BLaER1 treated with 17β-estradiol and CSF1 and Interleukin-3, amounts not matched to agents 10 nM and 100 nM (cell line): ENCODE data around the gene DCPS.

Experiments used
- H3K27ac ChIP-seq, 11 experiments: shearing (Covaris generic); formaldehyde crosslinking; 2 replicates each; pipeline ENCODE4 v1.8.1; 2022
- H3K27me3 ChIP-seq, 11 experiments: shearing (Covaris generic); formaldehyde crosslinking; 2 replicates each; pipeline ENCODE4 v1.8.1; 2022
- H3K36me3 ChIP-seq, 11 experiments: shearing (Covaris generic); formaldehyde crosslinking; 2 replicates each; pipeline ENCODE4 v1.8.1; 2022
- H3K4me1 ChIP-seq, 10 experiments: shearing (Covaris generic); formaldehyde crosslinking; 2 replicates each; pipeline ENCODE4 v1.8.1; 2022
- H3K4me2 ChIP-seq, 11 experiments: shearing (Covaris generic); formaldehyde crosslinking; 2 replicates each; pipeline ENCODE4 v1.8.1; 2022
- H3K4me3 ChIP-seq, 10 experiments: shearing (Covaris generic); formaldehyde crosslinking; 2 replicates each; pipeline ENCODE4 v1.8.1; 2022
- H3K9ac ChIP-seq, 11 experiments: shearing (Covaris generic); formaldehyde crosslinking; 2 replicates each; pipeline ENCODE4 v1.8.1; 2022
- H3K9me3 ChIP-seq, 11 experiments: shearing (Covaris generic); formaldehyde crosslinking; replicated peaks in 1 of 11; 2 replicates each; pipeline ENCODE4 v1.8.1; 2022
- H4K20me1 ChIP-seq, 11 experiments: shearing (Covaris generic); formaldehyde crosslinking; 2 replicates each; pipeline ENCODE4 v1.8.1; 2022
- Cebpa-rat ChIP-seq, 11 experiments: shearing (Covaris generic); IDR thresholded peaks; 2 replicates each; pipeline ENCODE4 v1.8.1; 2022

The DCPS gene

GRCh38 chr11:126312961-126313360 is 9.1 kb downstream of the DCPS start:
- Histone ChIP-seq H3K36me3 (peaks cover 17 to 79% (median 56%) of the 10 kb centered on the region in 11 experiments; a peak in 20 of 22 replicates), H3K9me3 (peaks cover 0 to 9% (median 0%) of the 10 kb centered on the region in 11 experiments; a peak in 2 of 22 replicates), H3K9ac (no peak overlapping the region), H3K4me3 (no peak overlapping the region), H3K27me3 (no peaks in the 10 kb centered on the region), H3K4me1 (peaks cover 19 to 33% (median 31%) of the 10 kb centered on the region in 10 experiments), H3K4me2 (no peak overlapping the region), H3K27ac (no peak overlapping the region), H4K20me1 (peaks cover 0 to 16% (median 8%) of the 10 kb centered on the region in 11 experiments; a peak in 12 of 22 replicates)
- no peak for TF ChIP-seq Cebpa-rat (IDR thresholded peaks at IDR 0.05)

GRCh38 chr11:126313826-126314225 is 10.0 kb downstream of the DCPS start:
- H3K4me1 ChIP-seq, result peaks cover 27 to 42% (median 39%) of the 10 kb centered on the region in 10 experiments
- no peaks in the 10 kb centered on the region for H3K27me3 ChIP-seq
- peaks cover 12 to 70% (median 52%) of the 10 kb centered on the region in 11 experiments; a peak in 20 of 22 replicates for H3K36me3 ChIP-seq
- H4K20me1 ChIP-seq, result peaks cover 1 to 22% (median 9%) of the 10 kb centered on the region in 11 experiments; a peak in 17 of 22 replicates
- peaks cover 0 to 9% (median 0%) of the 10 kb centered on the region in 11 experiments; a peak in 2 of 22 replicates for H3K9me3 ChIP-seq
- no peak overlapping the region for H3K27ac ChIP-seq
- no peak for TF ChIP-seq Cebpa-rat (IDR thresholded peaks at IDR 0.05)
- no peak overlapping the region for H3K9ac ChIP-seq
- no peak overlapping the region for H3K4me3 ChIP-seq
- H3K4me2 ChIP-seq, result no peak overlapping the region

GRCh38 chr11:126317432-126317755 is 13.5 kb downstream of the DCPS start:
- H3K27me3 ChIP-seq, result no peaks in the 10 kb centered on the region
- peak overlapping the region in 7 of 11 experiments; percentile 59 to 78 (median 70); a peak in 11 of 22 replicates for H3K27ac ChIP-seq
- H4K20me1 ChIP-seq, result peaks cover 8 to 28% (median 15%) of the 10 kb centered on the region in 11 experiments; a peak in 19 of 22 replicates
- H3K9ac ChIP-seq, result peak overlapping the region in 8 of 11 experiments; percentile 52 to 73 (median 64); a peak in 13 of 22 replicates
- peaks cover 12 to 41% (median 32%) of the 10 kb centered on the region in 11 experiments; a peak in 20 of 22 replicates for H3K36me3 ChIP-seq
- peaks cover 32 to 50% (median 43%) of the 10 kb centered on the region in 10 experiments for H3K4me1 ChIP-seq
- peaks cover 0 to 9% (median 0%) of the 10 kb centered on the region in 11 experiments; a peak in 2 of 22 replicates for H3K9me3 ChIP-seq
- H3K4me3 ChIP-seq, result no peak overlapping the region
- no peak for TF ChIP-seq Cebpa-rat (IDR thresholded peaks at IDR 0.05)
- peak overlapping the region; percentile 79 to 97 (median 86) for H3K4me2 ChIP-seq

- Histone ChIP-seq H3K9me3 (peaks cover 0 to 9% (median 0%) of the 10 kb centered on the region in 11 experiments; a peak in 2 of 22 replicates), H3K4me3 (peak overlapping the region in 3 of 10 experiments; percentile 6 to 30 (median 11); a peak in 5 of 20 replicates), H3K27me3 (no peaks in the 10 kb centered on the region), H3K9ac (peak overlapping the region in 10 of 11 experiments; percentile 25 to 73 (median 61); a peak in 18 of 22 replicates), H4K20me1 (peaks cover 8 to 28% (median 15%) of the 10 kb centered on the region in 11 experiments; a peak in 19 of 22 replicates), H3K36me3 (peaks cover 12 to 36% (median 27%) of the 10 kb centered on the region in 11 experiments; a peak in 19 of 22 replicates), H3K4me2 (peak overlapping the region; percentile 79 to 97 (median 86)), H3K27ac (peak overlapping the region in 10 of 11 experiments; percentile 4 to 78 (median 68); a peak in 18 of 22 replicates), H3K4me1 (peaks cover 32 to 50% (median 42%) of the 10 kb centered on the region in 10 experiments)
- no peak for TF ChIP-seq Cebpa-rat (IDR thresholded peaks at IDR 0.05)
These were observed 14.1 kb downstream of the DCPS start for GRCh38 chr11:126317756-126318573.

- H4K20me1 ChIP-seq, result peaks cover 8 to 28% (median 15%) of the 10 kb centered on the region in 11 experiments; a peak in 19 of 22 replicates
- H3K9ac ChIP-seq, result peak overlapping the region in 10 of 11 experiments; percentile 25 to 73 (median 61); a peak in 17 of 22 replicates
- peak overlapping the region in 6 of 10 experiments; percentile 7 to 39 (median 24); a peak in 8 of 20 replicates for H3K4me3 ChIP-seq
- peaks cover 6 to 35% (median 24%) of the 10 kb centered on the region in 11 experiments; a peak in 20 of 22 replicates for H3K36me3 ChIP-seq
- peak overlapping the region; percentile 79 to 97 (median 86) for H3K4me2 ChIP-seq
- TF ChIP-seq Cebpa-rat (IDR thresholded peaks at IDR 0.05), result no peak
- H3K9me3 ChIP-seq, result peaks cover 0 to 9% (median 0%) of the 10 kb centered on the region in 11 experiments; a peak in 2 of 22 replicates
- H3K4me1 ChIP-seq, result peaks cover 32 to 50% (median 42%) of the 10 kb centered on the region in 10 experiments
- H3K27ac ChIP-seq, result peak overlapping the region in 9 of 11 experiments; percentile 50 to 78 (median 70); a peak in 18 of 22 replicates
- H3K27me3 ChIP-seq, result no peaks in the 10 kb centered on the region
These were observed 14.9 kb downstream of the DCPS start for GRCh38 chr11:126318574-126319373.

- no peak for TF ChIP-seq Cebpa-rat (IDR thresholded peaks at IDR 0.05)
- H3K27ac ChIP-seq, result peak overlapping the region in 9 of 11 experiments; percentile 50 to 78 (median 70); a peak in 17 of 22 replicates
- H3K27me3 ChIP-seq, result no peaks in the 10 kb centered on the region
- peaks cover 32 to 50% (median 42%) of the 10 kb centered on the region in 10 experiments for H3K4me1 ChIP-seq
- peaks cover 0 to 6% (median 0%) of the 10 kb centered on the region in 11 experiments; a peak in 2 of 22 replicates for H3K9me3 ChIP-seq
- peak overlapping the region in 6 of 10 experiments; percentile 7 to 39 (median 24); a peak in 7 of 20 replicates for H3K4me3 ChIP-seq
- H3K36me3 ChIP-seq, result peaks cover under 1 to 31% (median 20%) of the 10 kb centered on the region in 11 experiments; a peak in 19 of 22 replicates
- peaks cover 8 to 28% (median 15%) of the 10 kb centered on the region in 11 experiments; a peak in 19 of 22 replicates for H4K20me1 ChIP-seq
- H3K4me2 ChIP-seq, result peak overlapping the region; percentile 79 to 97 (median 86)
- H3K9ac ChIP-seq, result peak overlapping the region in 9 of 11 experiments; percentile 44 to 73 (median 63); a peak in 17 of 22 replicates
These were observed 15.5 kb downstream of the DCPS start for GRCh38 chr11:126319374-126319740.

GRCh38 chr11:126322996-126323395 is 19.1 kb downstream of the DCPS start:
- H3K36me3 ChIP-seq, result peaks cover 0 to 20% (median 6%) of the 10 kb centered on the region in 11 experiments; a peak in 10 of 22 replicates
- no peak overlapping the region for H3K4me3 ChIP-seq
- no peak for TF ChIP-seq Cebpa-rat (IDR thresholded peaks at IDR 0.05)
- peaks cover 22 to 44% (median 34%) of the 10 kb centered on the region in 10 experiments for H3K4me1 ChIP-seq
- no peak overlapping the region for H3K27ac ChIP-seq
- H3K9me3 ChIP-seq, result no peaks in the 10 kb centered on the region
- peaks cover 8 to 22% (median 13%) of the 10 kb centered on the region in 11 experiments; a peak in 20 of 22 replicates for H4K20me1 ChIP-seq
- H3K4me2 ChIP-seq, result no peak overlapping the region
- no peaks in the 10 kb centered on the region for H3K27me3 ChIP-seq
- no peak overlapping the region for H3K9ac ChIP-seq
